ENCODE data around the gene NT5DC2.

- TF ChIP-seq CTCF (conservative IDR thresholded peaks at IDR 0.05; ENCODE audit: low read depth, low read length): no peak
- no peak for TF ChIP-seq EZH2 (IDR thresholded peaks at IDR 0.05; ENCODE audit: low read length, unreplicated experiment)
- no peak for TF ChIP-seq EZH2phosphoT487 (IDR thresholded peaks at IDR 0.05; ENCODE audit: borderline replicate concordance, low read length)
Observed at GRCh38 chr3:52527732-52528585, 5.7 kb downstream of the NT5DC2 start.

Data from PC-3 (cell line).